Hepatocyte (in vitro differentiated cells): ENCODE measurements around the gene ACTR6. TPM values are rescaled to one million over a fixed set of nuclear protein-coding genes. Genes with fewer than 3 reads are reported as not detected.
A peak's percentile ranks its signal among the peaks of the same experiment; 100 is the strongest.

ENCODE experiments used
- DNase-seq: peaks from one replicate; pipeline ENCODE4 v3.0.0-alpha.2; 2016; ENCODE audit warnings: low spot score
- H2AFZ ChIP-seq: fragments of 200-600 bp; sonication (generic); 2 replicates; pipeline ENCODE4 v1.6.0; 2016; ENCODE audit warnings: antibody characterized with exemption, mild to moderate bottlenecking
- H3K27ac ChIP-seq: fragments of 200-600 bp; sonication (generic); 2 replicates; pipeline ENCODE4 v1.5.1; 2016; ENCODE audit warnings: mild to moderate bottlenecking
- H3K27me3 ChIP-seq: fragments of 200-600 bp; sonication (generic); 2 replicates; pipeline ENCODE4 v1.6.1; 2016
- H3K36me3 ChIP-seq: fragments of 200-600 bp; sonication (generic); replicated peaks from 2 replicates; pipeline ENCODE4 v1.5.1; 2016; ENCODE audit warnings: low read depth; ENCODE audit not compliant: insufficient read depth
- H3K4me1 ChIP-seq: fragments of 200-600 bp; sonication (generic); 2 replicates; pipeline ENCODE4 v1.5.1; 2016; ENCODE audit warnings: mild to moderate bottlenecking, moderate library complexity; ENCODE audit not compliant: insufficient read depth
- H3K4me2 ChIP-seq: fragments of 200-600 bp; sonication (generic); 2 replicates; pipeline ENCODE4 v1.6.0; 2016
- H3K4me3 ChIP-seq: fragments of 200-600 bp; sonication (generic); 2 replicates; pipeline ENCODE4 v1.5.1; 2016; ENCODE audit warnings: mild to moderate bottlenecking
- H3K79me2 ChIP-seq: fragments of 200-600 bp; sonication (generic); 2 replicates; pipeline ENCODE4 v1.6.0; 2017; ENCODE audit warnings: mild to moderate bottlenecking
- H3K9me2 ChIP-seq: fragments of 200-600 bp; sonication (generic); replicated peaks from 2 replicates; pipeline ENCODE4 v1.6.0; 2017; ENCODE audit warnings: mild to moderate bottlenecking; ENCODE audit not compliant: insufficient read depth
- H3K9me3 ChIP-seq: fragments of 200-600 bp; sonication (generic); 2 replicates; pipeline ENCODE4 v1.5.1; 2016; ENCODE audit warnings: low read depth, mild to moderate bottlenecking
- H4K20me1 ChIP-seq: fragments of 200-600 bp; sonication (generic); 2 replicates; pipeline ENCODE4 v1.6.0; 2016; ENCODE audit warnings: mild to moderate bottlenecking; ENCODE audit not compliant: insufficient read depth, poor library complexity, severe bottlenecking
- EZH2 ChIP-seq: fragments of 200-600 bp; sonication (generic); IDR thresholded peaks from 2 replicates; pipeline ENCODE4 v1.6.1; 2016; ENCODE audit warnings: antibody characterized with exemption, mild to moderate bottlenecking, borderline replicate concordance
- EZH2phosphoT487 ChIP-seq: fragments of 200-600 bp; sonication (generic); IDR thresholded peaks from one replicate; pipeline ENCODE4 v1.6.1; 2018; ENCODE audit warnings: antibody characterized with exemption, mild to moderate bottlenecking, low read depth, moderate library complexity; ENCODE audit not compliant: unreplicated experiment, severe bottlenecking
- WGBS: methylation state at CpG from one replicate; pipeline ENCODE4 v1.1.6; 2016; ENCODE audit warnings: low lambda C conversion rate; ENCODE audit errors: missing lambda C conversion rate; 5-methylcytosine and 5-hydroxymethylcytosine counted together
- polyA plus RNA-seq: library from polyadenylated mRNA; unstranded; fragments of >200 nt; fragmentation: Nextera tagmentation; extraction: Ambion mirVana; gene quantifications from 2 replicates; pipeline ENCODE4 v1.2.1, GENCODE V29; 2016
- total RNA-seq: library from RNA; depleted of rRNA; stranded (reverse); fragments of >200 nt; gene quantifications from 2 replicates; pipeline ENCODE4 v1.2.3, GENCODE V29; 2014
- TF ChIP-seq, protein P1 (sequence below): fragments of 200-600 bp; sonication (generic); IDR thresholded peaks from 2 replicates; pipeline ENCODE4 v1.5.1; 2016; ENCODE audit warnings: antibody characterized with exemption, mild to moderate bottlenecking; ENCODE audit not compliant: poor library complexity

ACTR6 gene
- total and polyA plus RNA-seq, 2 experiments from 2014 or later, result 18.0 to 38.0 TPM

DNA sequence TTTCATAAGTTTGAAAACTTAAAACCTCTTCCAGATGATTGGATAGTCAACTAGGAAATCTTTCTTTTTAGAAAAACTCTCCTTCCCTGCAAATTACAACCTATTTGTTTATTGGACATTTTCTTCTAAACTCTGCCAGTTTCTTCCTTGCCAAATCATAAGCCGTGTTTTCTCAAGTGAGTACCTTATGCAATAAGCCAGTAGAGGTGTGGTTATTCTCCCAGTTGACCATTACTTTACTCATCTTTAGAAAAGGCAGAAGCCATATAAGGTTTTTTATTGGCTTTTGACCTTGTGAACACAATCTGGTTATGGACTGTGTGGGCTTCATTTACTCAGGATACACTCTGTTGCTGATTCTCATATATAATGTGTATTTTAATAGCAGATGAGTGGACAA lies 14.6 kb downstream of the ACTR6 start:
- Histone ChIP-seq H2AFZ (no peak overlapping the region), H3K9me2 (no peaks in the 10 kb centered on the region), H3K9me3 (no peaks in the 10 kb centered on the region), H4K20me1 (no peaks in the 10 kb centered on the region), H3K27me3 (no peaks in the 10 kb centered on the region), H3K4me1 (peaks cover 13% of the 10 kb centered on the region), H3K4me2 (no peak overlapping the region), H3K36me3 (no peaks in the 10 kb centered on the region), H3K27ac (peak overlapping the region; percentile 23), H3K79me2 (no peaks in the 10 kb centered on the region), H3K4me3 (no peak overlapping the region)
- no peak for DNase-seq
- 77% methylated on average over 1 of the region's 1 CpG for WGBS
- TF ChIP-seq, protein P1, sequence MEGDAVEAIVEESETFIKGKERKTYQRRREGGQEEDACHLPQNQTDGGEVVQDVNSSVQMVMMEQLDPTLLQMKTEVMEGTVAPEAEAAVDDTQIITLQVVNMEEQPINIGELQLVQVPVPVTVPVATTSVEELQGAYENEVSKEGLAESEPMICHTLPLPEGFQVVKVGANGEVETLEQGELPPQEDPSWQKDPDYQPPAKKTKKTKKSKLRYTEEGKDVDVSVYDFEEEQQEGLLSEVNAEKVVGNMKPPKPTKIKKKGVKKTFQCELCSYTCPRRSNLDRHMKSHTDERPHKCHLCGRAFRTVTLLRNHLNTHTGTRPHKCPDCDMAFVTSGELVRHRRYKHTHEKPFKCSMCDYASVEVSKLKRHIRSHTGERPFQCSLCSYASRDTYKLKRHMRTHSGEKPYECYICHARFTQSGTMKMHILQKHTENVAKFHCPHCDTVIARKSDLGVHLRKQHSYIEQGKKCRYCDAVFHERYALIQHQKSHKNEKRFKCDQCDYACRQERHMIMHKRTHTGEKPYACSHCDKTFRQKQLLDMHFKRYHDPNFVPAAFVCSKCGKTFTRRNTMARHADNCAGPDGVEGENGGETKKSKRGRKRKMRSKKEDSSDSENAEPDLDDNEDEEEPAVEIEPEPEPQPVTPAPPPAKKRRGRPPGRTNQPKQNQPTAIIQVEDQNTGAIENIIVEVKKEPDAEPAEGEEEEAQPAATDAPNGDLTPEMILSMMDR, result no peak
- TF ChIP-seq EZH2phosphoT487, result no peak
- no peak for TF ChIP-seq EZH2

DNA sequence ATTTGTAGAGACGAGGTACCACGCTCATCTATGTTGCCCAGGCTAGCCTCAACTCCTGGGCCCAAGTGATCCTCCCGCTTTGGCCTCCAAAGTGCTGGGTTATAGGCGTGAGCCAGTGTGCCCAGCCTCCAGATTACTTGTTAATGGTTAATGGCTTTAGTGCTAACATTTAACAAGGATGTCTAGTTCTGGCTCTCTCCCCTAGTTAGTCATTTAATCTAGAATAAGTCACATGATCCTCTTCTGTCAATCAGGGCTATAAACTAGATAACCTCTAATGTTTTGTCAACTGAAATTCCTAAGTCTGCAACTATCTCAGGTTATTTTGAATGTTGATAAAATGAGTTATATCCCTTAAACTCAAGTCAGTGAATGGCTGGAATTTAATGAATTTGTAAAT lies 15.7 kb downstream of the ACTR6 start:
- WGBS, result 93% methylated on average over 4 of the region's 4 CpGs
- no peak overlapping the region for H3K27ac ChIP-seq
- DNase-seq, result peak; percentile 17
- H3K4me3 ChIP-seq, result no peak overlapping the region
- H3K9me2 ChIP-seq, result no peaks in the 10 kb centered on the region
- H3K4me2 ChIP-seq, result no peak overlapping the region
- no peak overlapping the region for H2AFZ ChIP-seq
- H4K20me1 ChIP-seq, result no peaks in the 10 kb centered on the region
- TF ChIP-seq EZH2phosphoT487 (no peak), EZH2 (no peak)
- TF ChIP-seq, protein P1, result no peak
- H3K79me2 ChIP-seq, result no peaks in the 10 kb centered on the region
- H3K9me3 ChIP-seq, result no peaks in the 10 kb centered on the region
- peaks cover 13% of the 10 kb centered on the region for H3K4me1 ChIP-seq
- H3K36me3 ChIP-seq, result no peaks in the 10 kb centered on the region
- H3K27me3 ChIP-seq, result no peaks in the 10 kb centered on the region

DNA sequence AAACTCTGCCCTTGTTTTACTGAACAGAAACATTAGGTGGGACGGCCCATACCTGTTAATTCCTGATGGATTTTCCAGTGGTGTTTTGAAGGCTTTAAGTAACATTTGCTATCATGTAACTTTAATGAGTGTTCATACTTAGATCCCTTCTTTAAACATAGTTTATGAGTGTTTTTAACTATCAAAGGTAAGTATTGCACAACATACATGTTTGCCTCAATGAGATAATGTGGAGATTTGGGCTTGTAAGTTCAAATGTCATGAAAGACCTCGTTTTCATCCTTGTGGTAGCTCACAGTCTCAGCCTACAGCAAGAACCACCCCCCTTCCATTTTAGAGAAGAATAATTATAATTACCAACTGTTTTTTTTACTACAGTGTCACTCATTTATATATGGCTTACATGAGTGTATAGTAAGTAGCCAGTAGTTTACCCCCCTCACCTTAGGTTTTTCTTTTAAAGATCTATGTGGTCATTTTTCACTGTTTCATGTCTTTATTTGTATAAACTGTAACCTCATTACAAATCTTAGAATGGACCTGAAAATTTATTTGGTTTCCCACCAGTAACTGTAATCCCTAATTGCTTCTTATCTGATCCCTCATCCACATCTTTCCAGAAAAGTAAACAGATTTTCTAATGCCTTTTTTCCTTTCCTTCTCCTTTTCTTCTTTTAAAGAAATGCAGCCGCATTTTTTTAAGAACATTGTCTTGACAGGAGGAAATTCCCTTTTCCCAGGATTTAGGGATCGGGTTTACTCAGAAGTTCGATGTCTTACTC lies 18.9 kb downstream of the ACTR6 start:
- H3K4me1 ChIP-seq, result peaks cover 10% of the 10 kb centered on the region
- no peaks in the 10 kb centered on the region for H3K9me3 ChIP-seq
- H3K27me3 ChIP-seq, result no peaks in the 10 kb centered on the region
- no peak overlapping the region for H3K27ac ChIP-seq
- H4K20me1 ChIP-seq, result no peaks in the 10 kb centered on the region
- H2AFZ ChIP-seq, result no peak overlapping the region
- no peak overlapping the region for H3K4me3 ChIP-seq
- no peaks in the 10 kb centered on the region for H3K36me3 ChIP-seq
- TF ChIP-seq EZH2phosphoT487 (no peak), EZH2 (no peak)
- TF ChIP-seq, protein P1, result no peak
- H3K4me2 ChIP-seq, result peak overlapping the region; percentile 11
- DNase-seq, result no peak
- no peaks in the 10 kb centered on the region for H3K79me2 ChIP-seq
- 55% methylated on average over 5 of the region's 5 CpGs for WGBS
- H3K9me2 ChIP-seq, result no peaks in the 10 kb centered on the region
